GM21390 (cell line): ENCODE data around the gene MAPK8IP3.

ENCODE experiments used
- ATAC-seq: cut with Tn5 transposase; IDR thresholded peaks from one replicate; pipeline ENCODE4 v1.9.1; 2021; ENCODE audit not compliant: unreplicated experiment

Gene MAPK8IP3

GRCh38 chr16:1705688-1706385 is at the start of gene MAPK8IP3:
Gene MAPK8IP3 (plus strand): TSS chr16:1706195. CDS start chr16:1706340, 145 bp downstream.
- peak; percentile 79 for ATAC-seq

GRCh38 chr16:1656808-1657617 is 49.0 kb upstream of the MAPK8IP3 start:
- no peak for ATAC-seq

- no peak for ATAC-seq
Observed at GRCh38 chr16:1657841-1658240, 48.2 kb upstream of the MAPK8IP3 start.

- no peak for ATAC-seq
Observed at GRCh38 chr16:1659031-1659430, 47.0 kb upstream of the MAPK8IP3 start.

GRCh38 chr16:1661826-1662225 is 44.2 kb upstream of the MAPK8IP3 start:
- ATAC-seq, result no peak

GRCh38 chr16:1662543-1662942 is 43.5 kb upstream of the MAPK8IP3 start:
- ATAC-seq, result no peak

- no peak for ATAC-seq
Observed at GRCh38 chr16:1665829-1666228, 40.2 kb upstream of the MAPK8IP3 start.

- no peak for ATAC-seq
Observed at GRCh38 chr16:1666316-1666715, 39.7 kb upstream of the MAPK8IP3 start.

- ATAC-seq, result no peak
Observed at GRCh38 chr16:1667271-1667670, 38.7 kb upstream of the MAPK8IP3 start.

- no peak for ATAC-seq
Observed at GRCh38 chr16:1667916-1668315, 38.1 kb upstream of the MAPK8IP3 start.

- no peak for ATAC-seq
Observed at GRCh38 chr16:1668612-1669319, 37.2 kb upstream of the MAPK8IP3 start.

- no peak for ATAC-seq
Observed at GRCh38 chr16:1669698-1670097, 36.3 kb upstream of the MAPK8IP3 start.

- no peak for ATAC-seq
Observed at GRCh38 chr16:1670371-1670770, 35.6 kb upstream of the MAPK8IP3 start.

- ATAC-seq, result no peak
Observed at GRCh38 chr16:1670866-1671265, 35.1 kb upstream of the MAPK8IP3 start.

GRCh38 chr16:1673424-1674151 is 32.4 kb upstream of the MAPK8IP3 start:
- no peak for ATAC-seq

- ATAC-seq, result no peak
Observed at GRCh38 chr16:1674306-1674705, 31.7 kb upstream of the MAPK8IP3 start.

GRCh38 chr16:1674751-1675664 is 31.0 kb upstream of the MAPK8IP3 start:
- no peak for ATAC-seq

- ATAC-seq, result no peak
Observed at GRCh38 chr16:1676661-1677060, 29.3 kb upstream of the MAPK8IP3 start.

- ATAC-seq, result no peak
Observed at GRCh38 chr16:1677339-1677738, 28.7 kb upstream of the MAPK8IP3 start.

- ATAC-seq, result peak; percentile 92
Observed at GRCh38 chr16:1677942-1678499, 28.0 kb upstream of the MAPK8IP3 start, which contains the start of gene JPT2. Gene JPT2 (plus strand): TSS chr16:1678279. CDS start chr16:1678313, 34 bp downstream.
